ENCODE data around the gene CBX1.
"Not testable (repeated sequence)": the region's sequence is repeated elsewhere in the genome, so short reads cannot be mapped to it uniquely, and the experiment has no call there.

Gene CBX1

DNA sequence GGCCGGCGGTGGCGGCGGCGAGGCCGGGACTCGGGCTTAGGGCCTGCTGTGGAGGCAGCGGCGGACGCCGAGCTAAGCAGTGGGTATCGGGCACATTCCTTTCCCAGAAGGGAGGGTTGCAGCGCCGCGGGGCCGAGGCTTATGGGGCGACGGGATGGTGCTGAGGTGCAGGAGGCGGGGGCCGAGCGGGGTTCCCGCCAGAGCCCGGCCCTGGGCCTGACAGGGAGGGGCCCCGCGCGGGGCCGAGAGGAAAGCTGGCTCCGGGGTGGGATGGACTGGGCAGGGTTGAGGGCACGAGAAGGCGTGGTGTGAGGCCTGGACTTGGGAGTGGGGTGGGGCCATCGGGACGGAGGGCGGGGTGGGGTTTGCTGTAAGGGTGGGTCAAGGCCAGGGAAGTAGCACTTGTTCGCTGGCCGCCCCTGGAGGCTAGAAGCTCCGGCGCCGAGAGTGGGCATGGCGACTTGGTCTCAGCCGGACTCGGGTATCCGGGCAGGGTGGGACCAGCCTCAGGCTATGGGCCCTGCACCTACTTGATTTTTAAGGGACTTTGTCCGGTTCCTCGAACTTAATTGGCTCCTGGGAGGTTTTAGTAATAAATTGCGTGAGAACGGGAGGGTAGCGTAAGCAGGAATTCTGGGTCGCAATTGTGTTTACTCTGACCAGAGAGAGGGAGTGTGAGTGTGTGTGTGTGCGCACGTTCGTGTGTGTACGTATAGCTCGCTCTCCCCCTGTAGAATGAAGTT, 52.7 kb downstream of the CBX1 start:
- DNase-seq, result peak; percentile 95

GRCh38 chr17:48047741-48048383, 53.4 kb downstream of the CBX1 start, which contains the start of gene NFE2L1:
NFE2L1 (plus strand) TSS chr17:48048359; CDS start chr17:48051119, 2,760 bp downstream.
- peak; percentile 100 for DNase-seq

DNA sequence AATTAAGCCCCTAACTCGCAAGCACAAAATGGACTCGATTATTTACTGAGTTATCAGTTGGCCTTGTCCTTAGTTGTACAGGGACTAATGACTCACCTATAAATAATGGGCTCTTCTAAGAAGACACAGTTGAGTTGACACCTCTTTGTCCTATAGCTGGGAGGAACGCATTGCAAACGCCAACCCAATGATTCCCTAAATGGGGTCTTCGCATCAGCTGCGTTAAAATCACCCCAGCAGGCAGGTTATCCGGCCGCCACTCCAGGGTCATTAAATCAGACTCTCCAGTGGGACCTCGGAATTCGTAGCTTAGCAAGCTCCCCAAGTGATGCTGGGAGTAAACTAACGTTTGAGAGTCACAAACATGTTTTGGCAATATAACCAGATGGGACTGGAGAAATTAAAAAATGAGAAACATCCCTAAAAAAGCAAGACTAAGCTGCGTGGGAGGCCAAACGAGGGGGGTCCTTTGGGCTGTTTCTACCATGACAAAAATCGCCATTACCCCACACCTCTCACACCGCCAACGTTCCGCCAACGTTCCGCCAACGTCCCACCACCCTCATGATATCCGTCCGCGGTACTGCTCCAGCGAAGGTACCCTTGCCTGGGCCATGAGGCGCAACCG, 54.1 kb downstream of the CBX1 start:
- no peak for DNase-seq

GRCh38 chr17:48046296-48046695, 55.0 kb downstream of the CBX1 start:
- no peak for DNase-seq

DNA sequence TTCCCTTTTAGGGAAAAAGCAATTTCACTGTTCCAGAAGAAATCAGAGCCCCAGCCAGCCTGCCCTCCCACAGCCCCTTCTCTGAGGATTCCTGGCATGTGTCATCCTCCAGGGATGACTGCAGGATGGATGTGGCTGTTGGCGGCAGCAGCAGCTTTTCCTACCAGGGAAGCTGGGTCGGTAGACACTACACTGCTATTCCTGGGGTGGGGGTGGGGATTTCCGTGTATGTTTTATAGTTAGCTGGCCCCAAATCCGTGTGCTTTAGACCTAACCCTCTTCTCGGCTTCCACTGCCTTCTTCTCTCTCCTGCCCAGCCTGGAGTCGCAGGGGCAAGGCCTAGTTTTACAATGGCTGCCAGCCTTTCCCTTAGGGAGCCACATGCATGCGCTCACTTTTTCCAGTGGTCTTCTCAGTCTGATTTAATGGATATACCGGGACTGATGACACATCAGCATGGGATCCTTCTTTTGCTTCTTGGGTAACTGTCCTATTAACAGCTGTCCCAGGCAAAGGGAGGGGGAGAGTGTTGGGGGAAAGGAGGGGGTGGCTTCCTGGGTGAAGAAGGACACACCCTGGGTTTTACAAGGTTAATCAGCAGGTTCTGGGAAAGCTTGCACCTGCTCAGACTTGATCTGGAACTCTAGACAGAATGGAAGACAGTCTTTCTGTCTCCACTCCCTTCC, 55.8 kb downstream of the CBX1 start:
- DNase-seq, result no peak

GRCh38 chr17:48044851-48045250, 56.4 kb downstream of the CBX1 start:
- DNase-seq, result no peak

- DNase-seq, result no peak
Measured at GRCh38 chr17:48043176-48043575, 58.1 kb downstream of the CBX1 start.

GRCh38 chr17:48038687-48039086, 62.6 kb downstream of the CBX1 start:
- DNase-seq, result no peak

DNA sequence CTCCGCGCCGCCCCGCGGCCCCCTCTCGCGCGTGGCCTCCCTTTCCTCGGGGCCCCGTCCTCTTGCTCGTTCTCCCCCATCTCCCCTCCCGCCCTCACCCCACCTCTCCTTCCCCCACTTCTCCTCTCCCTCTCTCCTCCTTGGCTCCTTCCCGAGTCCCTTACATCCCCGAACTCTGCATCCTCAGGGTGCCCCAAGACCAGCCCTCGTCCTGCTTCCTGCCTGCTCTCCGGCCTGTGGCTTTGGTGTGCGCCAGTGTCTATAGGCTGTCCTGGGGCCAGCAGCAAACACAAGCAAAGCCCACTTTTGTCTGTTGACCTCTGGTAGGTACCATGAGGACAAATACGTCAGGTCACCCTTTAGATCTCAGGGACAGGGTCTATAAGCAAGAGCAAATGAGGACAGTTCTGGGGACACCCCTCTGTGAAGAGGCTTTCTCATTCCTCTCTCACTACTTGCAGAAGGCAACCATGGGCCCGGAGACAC, 63.4 kb downstream of the CBX1 start:
- DNase-seq, result no peak

GRCh38 chr17:48037036-48037837, 64.0 kb downstream of the CBX1 start, which contains the start of gene COPZ2:
COPZ2 (minus strand) TSS chr17:48037797; CDS start chr17:48037777, 20 bp downstream.
- no peak for DNase-seq

DNA sequence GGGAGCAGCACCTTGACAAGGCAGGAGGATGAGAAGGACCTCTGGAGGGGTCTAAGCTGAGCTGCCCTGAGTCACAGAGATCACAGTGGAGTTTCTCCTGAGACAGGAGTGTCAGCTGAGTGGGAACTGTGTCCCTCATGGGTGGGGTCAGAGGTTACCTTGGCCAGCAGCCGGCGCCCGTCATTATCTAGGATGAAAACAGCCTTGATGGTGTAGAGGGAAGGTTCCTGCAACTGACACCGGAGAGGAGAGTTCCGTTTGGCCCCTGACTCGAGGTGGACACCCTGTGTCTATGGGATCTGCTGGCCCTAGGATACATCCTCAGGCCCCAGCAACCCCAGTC, 64.6 kb downstream of the CBX1 start:
- DNase-seq, result no peak

DNA sequence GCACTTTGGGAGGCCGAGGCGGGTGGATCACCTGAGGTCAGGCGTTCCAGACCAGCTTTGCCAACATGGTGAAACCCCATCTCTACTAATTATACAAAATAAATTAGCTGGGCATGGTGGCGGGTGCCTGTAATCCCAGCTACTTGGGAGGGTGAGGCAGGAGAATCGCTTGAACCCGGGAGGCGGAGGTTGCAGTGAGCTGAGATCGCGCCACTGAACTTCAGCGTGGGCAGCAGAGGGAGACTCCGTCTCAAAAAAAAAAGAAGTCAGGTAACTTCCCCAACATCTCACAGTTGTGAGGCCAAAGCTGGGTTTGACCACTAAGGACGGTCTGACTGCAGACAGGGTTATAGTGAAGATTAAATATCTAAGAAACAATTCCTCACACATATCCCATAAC, 66.5 kb downstream of the CBX1 start:
- DNase-seq, result not testable (repeated sequence)

- DNase-seq, result no peak
Measured at GRCh38 chr17:48031966-48032365, 69.3 kb downstream of the CBX1 start.

DNA sequence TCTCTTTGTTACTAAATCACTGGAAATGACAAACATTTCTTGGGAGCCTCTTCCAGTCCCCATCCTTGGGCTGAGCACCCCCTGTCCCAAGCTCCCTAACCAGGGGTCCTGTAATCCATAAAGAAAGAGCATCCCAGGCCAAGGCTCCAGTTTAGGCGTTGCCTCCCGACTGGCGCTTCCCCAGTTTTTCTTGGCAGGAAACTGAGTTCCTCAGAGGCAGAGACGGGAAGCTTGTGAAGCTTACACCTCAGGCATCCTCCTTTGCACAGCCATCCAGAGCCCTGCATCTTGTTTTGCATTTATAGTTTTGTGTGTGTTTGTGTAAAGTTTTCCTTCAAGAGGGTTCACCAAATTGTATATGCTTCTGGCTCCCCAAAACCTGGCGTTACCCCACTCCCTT, 70.7 kb downstream of the CBX1 start:
- DNase-seq, result no peak

- no peak for DNase-seq
Measured at GRCh38 chr17:48028736-48029135, 72.5 kb downstream of the CBX1 start.

GRCh38 chr17:48027322-48027981, 73.8 kb downstream of the CBX1 start:
- no peak for DNase-seq

GRCh38 chr17:48026502-48027321, 74.6 kb downstream of the CBX1 start:
- DNase-seq, result peak; percentile 98

DNA sequence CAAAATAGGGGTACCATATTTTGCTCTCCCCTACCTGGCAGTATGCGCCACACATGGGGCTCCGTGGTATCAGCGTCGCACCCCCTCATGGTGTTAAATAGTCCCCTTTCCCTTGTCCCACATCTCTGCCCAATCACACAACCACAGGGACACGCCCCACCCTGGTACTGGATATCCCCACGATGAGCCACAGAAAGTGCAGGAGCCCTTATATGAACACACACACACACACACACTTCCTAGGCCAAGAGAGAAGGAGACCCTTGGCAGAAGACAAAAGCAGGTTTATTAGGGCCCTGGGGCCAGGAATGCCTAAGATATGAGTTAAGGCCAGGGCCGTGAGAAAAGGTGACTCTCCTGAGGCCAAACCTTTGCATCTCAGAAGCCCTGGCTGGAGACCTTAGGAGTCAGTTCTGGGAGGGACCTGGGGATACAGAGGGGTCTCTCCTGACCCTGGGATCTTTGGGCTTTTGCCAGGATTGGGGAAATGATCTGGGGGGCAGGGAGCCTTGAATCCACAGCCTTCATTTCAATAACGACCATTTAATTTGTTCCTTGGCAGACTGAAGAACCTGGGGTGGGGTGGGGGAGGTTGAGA, 75.3 kb downstream of the CBX1 start:
- no peak for DNase-seq

GRCh38 chr17:48025040-48025903, 76.0 kb downstream of the CBX1 start:
- DNase-seq, result peak; percentile 99
